Upper lobe of left lung (tissue), 6 donors: Measurements from ENCODE around the gene CALCOCO2. TPM values are rescaled to one million over a fixed set of nuclear protein-coding genes. Genes with fewer than 3 reads are reported as not detected.
A peak's percentile ranks its signal among the peaks of the same experiment; 100 is the strongest.

Source experiments
- ATAC-seq, 2 donors: fragments of 200-7000 bp; cut with Tn5 transposase; one replicate each; pipeline ENCODE4 v1.9.1; 2022; ENCODE audit warnings: mild to moderate bottlenecking in 2 of 2, moderate library complexity in 2 of 2; ENCODE audit not compliant: low FRiP score in 2 of 2
- DNase-seq, 2 donors: peaks; one replicate each; pipeline ENCODE4 v3.0.0-alpha.2; 2019 to 2020
- H3K27ac ChIP-seq, 4 donors: fragments of 200-600 bp; sonication (generic); one replicate each; pipeline ENCODE4 v1.5.1; 2016 to 2019
- H3K27me3 ChIP-seq, 4 donors: fragments of 200-600 bp; sonication (generic); one replicate each; pipeline ENCODE4 v1.5.1; 2017 to 2019
- H3K36me3 ChIP-seq, 4 donors: fragments of 200-600 bp; sonication (generic); one replicate each; pipeline ENCODE4 v1.5.1; 2016 to 2019
- H3K4me1 ChIP-seq, 4 donors: fragments of 200-600 bp; sonication (generic); one replicate each; pipeline ENCODE4 v1.5.1; 2018 to 2019
- H3K4me3 ChIP-seq, 4 donors: fragments of 200-600 bp; sonication (generic); one replicate each; pipeline ENCODE4 v1.5.1; 2017 to 2019; ENCODE audit warnings: mild to moderate bottlenecking in 2 of 4, moderate library complexity in 1 of 4
- H3K9me3 ChIP-seq, 4 donors: fragments of 200-600 bp; sonication (generic); one replicate each; pipeline ENCODE4 v1.5.1; 2018 to 2019
- CTCF ChIP-seq, 6 experiments: fragments of 450-650 bp in 4 of 6; fragments of 200-600 bp in 2 of 6; sonication (generic) in 2 of 6; IDR thresholded peaks; one replicate each; pipeline ENCODE4 v1.5.1; 2016 to 2019; ENCODE audit warnings: antibody characterized with exemption in 6 of 6
- EP300 ChIP-seq, 4 donors: sonication (generic); formaldehyde crosslinking; IDR thresholded peaks; one replicate each; pipeline ENCODE4 v1.5.1; 2017; ENCODE audit warnings: antibody characterized with exemption in 4 of 4, control low read depth in 2 of 4
- POLR2A ChIP-seq, 4 donors: fragments of 450-650 bp; IDR thresholded peaks; one replicate each; pipeline ENCODE4 v1.5.1; 2016 to 2017; ENCODE audit warnings: antibody characterized with exemption in 4 of 4, mild to moderate bottlenecking in 2 of 4
- POLR2AphosphoS5 ChIP-seq, 2 donors: sonication (generic); formaldehyde crosslinking; IDR thresholded peaks; one replicate each; pipeline ENCODE4 v1.5.1; 2017; ENCODE audit warnings: antibody characterized with exemption in 2 of 2
- WGBS, 2 donors: methylation state at CpG; one replicate each; pipeline ENCODE4 v1.1.5; 2017 to 2018; 5-methylcytosine and 5-hydroxymethylcytosine counted together
- total RNA-seq, 6 donors: library from RNA; depleted of rRNA in 4 of 6; stranded (reverse); fragments of >200 nt in 4 of 6; gene quantifications; one replicate each; pipeline versions ENCODE4 v1.1.0 to v1.2.1, GENCODE V29; 2016 to 2021
- donor health status: DM: no; HTN: no; CAD: no; lungs with moderate emphysema.
- donor health status: DM: no; HTN: yes; CAD: no; lungs with severe emphysema.

The CALCOCO2 gene
- total RNA-seq, 6 donors from 2014 or later, result 123 to 330 (median 180) TPM

- DNase-seq (no peak), ATAC-seq (no peak)
- peaks cover 6 to 13% (median 10%) of the 10 kb centered on the region in 4 donors for H3K4me1 ChIP-seq
- no peaks in the 10 kb centered on the region for H3K9me3 ChIP-seq
- no peak overlapping the region for H3K4me3 ChIP-seq
- H3K27me3 ChIP-seq, result no peaks in the 10 kb centered on the region
- WGBS, 2 donors, result 92 to 95% methylated on average over 2 of the region's 2 CpGs
- no peaks in the 10 kb centered on the region for H3K36me3 ChIP-seq
- TF ChIP-seq CTCF (IDR thresholded peaks at IDR 0.05), result no peak
- no peak overlapping the region for H3K27ac ChIP-seq
These were observed 51.4 kb downstream of the CALCOCO2 start for GRCh38 chr17:48882272-48882671.

DNA sequence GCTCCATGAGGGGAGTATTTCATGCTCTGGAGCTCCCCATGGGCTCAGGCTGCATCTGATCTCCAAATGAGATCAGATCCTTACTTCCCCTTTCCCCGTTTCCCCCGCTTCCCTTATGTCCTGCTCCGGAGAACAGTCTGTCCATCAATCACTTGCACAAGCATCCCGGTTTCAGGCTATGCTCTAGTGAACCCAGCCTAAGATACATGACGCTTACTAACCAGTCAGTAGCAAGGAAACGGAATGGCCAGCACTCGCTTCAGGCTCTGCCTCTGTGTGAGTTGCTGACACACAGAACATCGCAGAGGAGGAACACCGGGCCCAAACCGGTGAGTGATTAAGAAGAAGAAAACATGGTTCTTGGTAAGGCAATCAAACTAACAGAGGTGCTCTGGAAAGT, 52.3 kb downstream of the CALCOCO2 start:
- WGBS, 2 donors, result 56 to 62% methylated on average over 10 of the region's 10 CpGs
- peaks cover 3 to 13% (median 9%) of the 10 kb centered on the region in 4 donors for H3K4me1 ChIP-seq
- no peak overlapping the region for H3K27ac ChIP-seq
- H3K36me3 ChIP-seq, result no peaks in the 10 kb centered on the region
- DNase-seq (no peak), ATAC-seq (no peak)
- H3K9me3 ChIP-seq, result no peaks in the 10 kb centered on the region
- H3K4me3 ChIP-seq, result no peak overlapping the region
- no peaks in the 10 kb centered on the region for H3K27me3 ChIP-seq
- no peak for TF ChIP-seq POLR2AphosphoS5 (IDR thresholded peaks at IDR 0.05)
- TF ChIP-seq POLR2A (IDR thresholded peaks at IDR 0.05), result no peak
- no peak for TF ChIP-seq EP300 (IDR thresholded peaks at IDR 0.05)
- TF ChIP-seq CTCF (IDR thresholded peaks at IDR 0.05), result no peak

- Histone ChIP-seq H3K4me3 (no peak overlapping the region), H3K27me3 (no peaks in the 10 kb centered on the region), H3K4me1 (peaks cover 15 to 23% (median 17%) of the 10 kb centered on the region in 4 donors), H3K36me3 (peaks cover 0 to 5% (median 2%) of the 10 kb centered on the region in 4 donors), H3K9me3 (no peaks in the 10 kb centered on the region), H3K27ac (no peak overlapping the region)
- ATAC-seq (no peak), DNase-seq (no peak)
- WGBS, 2 donors, result 92 to 94% methylated on average over 2 of the region's 2 CpGs
- TF ChIP-seq EP300 (IDR thresholded peaks at IDR 0.05), result no peak
- TF ChIP-seq POLR2AphosphoS5 (IDR thresholded peaks at IDR 0.05), result no peak
- TF ChIP-seq POLR2A (IDR thresholded peaks at IDR 0.05), result no peak
- TF ChIP-seq CTCF (IDR thresholded peaks at IDR 0.05), result no peak
These were observed 59.3 kb downstream of the CALCOCO2 start for GRCh38 chr17:48890086-48890485.

DNA sequence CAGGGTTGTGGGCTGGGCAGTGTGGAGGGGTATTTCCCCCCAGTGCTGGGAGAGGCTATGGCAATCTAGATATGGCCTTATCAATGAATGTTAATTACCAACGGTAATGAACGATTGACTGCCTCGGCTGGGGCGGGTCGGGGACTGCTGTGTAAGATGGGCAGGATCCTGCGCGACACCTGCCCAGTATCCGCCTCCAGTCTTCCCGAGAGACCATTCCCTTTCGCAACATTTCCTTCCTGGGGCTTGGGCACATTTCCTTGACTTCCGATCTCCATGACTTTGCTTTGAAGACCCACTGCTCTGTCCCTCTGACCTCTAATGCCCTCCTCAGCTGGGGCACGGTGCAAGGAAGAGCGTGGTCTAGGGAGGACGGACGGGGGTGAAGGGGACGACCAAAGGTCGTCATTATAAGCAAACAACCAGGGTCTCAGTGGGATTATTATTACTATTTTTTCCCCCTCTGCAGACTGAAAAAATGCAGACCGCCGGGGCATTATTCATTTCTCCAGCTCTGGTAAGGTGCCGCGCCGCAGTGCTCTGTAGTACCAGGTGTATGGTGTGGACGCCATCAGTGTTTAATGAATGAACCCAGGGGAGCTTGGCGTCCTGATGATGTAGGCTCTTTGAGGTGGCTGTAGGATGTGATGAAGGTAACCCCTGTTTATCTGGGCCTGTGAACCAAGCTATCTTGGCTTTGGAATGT, 62.3 kb downstream of the CALCOCO2 start:
- no peak for ATAC-seq
- TF ChIP-seq POLR2AphosphoS5 (IDR thresholded peaks at IDR 0.05) (no peak), POLR2A (IDR thresholded peaks at IDR 0.05) (peak in 1 of 4 donors; percentile 3)
- Histone ChIP-seq H3K36me3 (peaks cover 0 to 32% (median 21%) of the 10 kb centered on the region in 4 donors), H3K4me3 (peak overlapping the region; percentile 81 to 87 (median 83)), H3K9me3 (no peaks in the 10 kb centered on the region), H3K27me3 (no peaks in the 10 kb centered on the region), H3K4me1 (peaks cover 14 to 22% (median 17%) of the 10 kb centered on the region in 4 donors), H3K27ac (peak overlapping the region; percentile 65 to 84 (median 74))
- DNase-seq, result no peak
- 2 to 3% methylated on average over 24 of the region's 24 CpGs for WGBS, 2 donors

DNA sequence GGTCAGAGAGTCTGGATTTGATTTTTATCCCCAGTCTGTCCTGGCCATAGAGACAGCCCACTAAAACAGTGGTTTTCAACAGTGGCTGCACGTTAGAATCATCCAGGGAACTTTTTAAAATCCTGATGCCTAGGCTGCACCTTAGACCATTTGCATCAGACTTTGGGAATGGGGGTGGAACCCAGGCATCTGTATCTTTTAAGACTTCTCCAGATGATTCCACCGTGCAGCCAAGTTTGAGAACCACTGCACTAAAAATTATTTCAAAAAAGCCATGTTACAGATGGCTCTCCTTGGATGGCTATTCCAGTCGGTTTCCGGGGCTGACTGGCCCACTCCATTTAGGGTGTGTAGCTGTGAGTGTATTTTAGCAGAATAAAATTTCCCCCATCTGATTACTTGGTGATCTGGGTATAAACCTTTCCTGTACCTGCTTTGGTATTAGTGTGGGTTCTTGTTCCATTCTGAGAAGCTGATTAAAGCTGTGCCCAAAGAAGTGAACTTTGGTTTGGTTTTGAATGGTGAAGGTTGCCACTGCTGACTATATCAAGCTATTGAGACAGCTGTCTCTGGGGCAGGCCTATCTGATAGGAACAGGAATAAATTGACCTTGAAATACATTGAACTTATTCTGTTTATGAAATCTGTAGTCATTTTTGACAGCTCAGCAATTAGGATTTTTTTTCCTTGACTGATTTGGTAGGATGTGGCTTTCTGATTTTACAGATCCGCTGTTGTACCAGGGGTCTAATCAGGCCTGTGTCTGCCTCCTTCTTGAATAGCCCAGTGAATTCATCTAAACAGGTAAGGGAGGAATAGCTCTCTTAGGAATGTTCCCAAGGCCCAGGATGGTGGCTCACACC, 63.0 kb downstream of the CALCOCO2 start:
- DNase-seq (no peak), ATAC-seq (no peak)
- TF ChIP-seq CTCF (IDR thresholded peaks at IDR 0.05), result no peak
- TF ChIP-seq EP300 (IDR thresholded peaks at IDR 0.05), result no peak
- TF ChIP-seq POLR2A (IDR thresholded peaks at IDR 0.05), result no peak
- TF ChIP-seq POLR2AphosphoS5 (IDR thresholded peaks at IDR 0.05), result no peak
- Histone ChIP-seq H3K4me3 (peak overlapping the region in 3 of 4 donors; percentile 82 to 87 (median 84)), H3K4me1 (peaks cover 14 to 22% (median 17%) of the 10 kb centered on the region in 4 donors), H3K9me3 (no peaks in the 10 kb centered on the region), H3K27me3 (no peaks in the 10 kb centered on the region), H3K36me3 (peaks cover 0 to 37% (median 21%) of the 10 kb centered on the region in 4 donors), H3K27ac (no peak overlapping the region)
- 63 to 68% methylated on average over 5 of the region's 5 CpGs for WGBS, 2 donors
